ENCODE results near the gene CLIC5. TPM values are rescaled to one million over a fixed set of nuclear protein-coding genes. Genes with fewer than 3 reads are reported as not detected.

CLIC5 gene
- polyA plus RNA-seq, 3 donors = not detected

GRCh38 chr6:45911691-45912090 is 104.0 kb downstream of the CLIC5 start:
- H3K27me3 Mint-ChIP-seq (ENCODE audit: low read depth in 3 of 3) = no peaks in the 10 kb centered on the region
- H4K20me1 ChIP-seq (ENCODE audit: insufficient read depth, low read length) = no peaks in the 10 kb centered on the region
- H3K4me3 ChIP-seq (replicated peaks in 1 of 3; ENCODE audit: low read depth in 2 of 3, low read length in 3 of 3) = no peak overlapping the region
- no peak overlapping the region for H2AFZ ChIP-seq (ENCODE audit: insufficient read depth, low read depth, low read length, poor library complexity, severe bottlenecking)
- H3K4me1 ChIP-seq (ENCODE audit: control insufficient read depth in 1 of 2, insufficient read depth in 2 of 2, low read length in 2 of 2) = no peaks in the 10 kb centered on the region
- WGBS (ENCODE audit: insufficient coverage) = 94% methylated on average over 6 of the region's 7 CpGs
- H3K9me3 ChIP-seq (replicated peaks in 1 of 2; ENCODE audit: control insufficient read depth in 1 of 2, insufficient read depth in 1 of 2, low read length in 2 of 2) = no peaks in the 10 kb centered on the region
- no peaks in the 10 kb centered on the region for H3K36me3 Mint-ChIP-seq
- peaks cover 0 to 4% (median 0%) of the 10 kb centered on the region in 7 donors for H3K9me3 Mint-ChIP-seq
- H3K27ac ChIP-seq (ENCODE audit: low read depth in 1 of 2, low read length in 2 of 2) = no peak overlapping the region
- H3K36me3 ChIP-seq (replicated peaks in 1 of 2; ENCODE audit: control insufficient read depth in 1 of 2, insufficient read depth in 2 of 2, low read length in 2 of 2) = no peaks in the 10 kb centered on the region
- no peak overlapping the region for H3K4me3 Mint-ChIP-seq
- H3K27ac Mint-ChIP-seq = no peak overlapping the region
- TF ChIP-seq, protein P1, sequence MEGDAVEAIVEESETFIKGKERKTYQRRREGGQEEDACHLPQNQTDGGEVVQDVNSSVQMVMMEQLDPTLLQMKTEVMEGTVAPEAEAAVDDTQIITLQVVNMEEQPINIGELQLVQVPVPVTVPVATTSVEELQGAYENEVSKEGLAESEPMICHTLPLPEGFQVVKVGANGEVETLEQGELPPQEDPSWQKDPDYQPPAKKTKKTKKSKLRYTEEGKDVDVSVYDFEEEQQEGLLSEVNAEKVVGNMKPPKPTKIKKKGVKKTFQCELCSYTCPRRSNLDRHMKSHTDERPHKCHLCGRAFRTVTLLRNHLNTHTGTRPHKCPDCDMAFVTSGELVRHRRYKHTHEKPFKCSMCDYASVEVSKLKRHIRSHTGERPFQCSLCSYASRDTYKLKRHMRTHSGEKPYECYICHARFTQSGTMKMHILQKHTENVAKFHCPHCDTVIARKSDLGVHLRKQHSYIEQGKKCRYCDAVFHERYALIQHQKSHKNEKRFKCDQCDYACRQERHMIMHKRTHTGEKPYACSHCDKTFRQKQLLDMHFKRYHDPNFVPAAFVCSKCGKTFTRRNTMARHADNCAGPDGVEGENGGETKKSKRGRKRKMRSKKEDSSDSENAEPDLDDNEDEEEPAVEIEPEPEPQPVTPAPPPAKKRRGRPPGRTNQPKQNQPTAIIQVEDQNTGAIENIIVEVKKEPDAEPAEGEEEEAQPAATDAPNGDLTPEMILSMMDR (IDR thresholded peaks at IDR 0.05) = no peak
- DNase-seq = no peak
- H3K27me3 ChIP-seq (ENCODE audit: control insufficient read depth in 2 of 2, insufficient read depth in 2 of 2, low read length in 2 of 2) = no peaks in the 10 kb centered on the region
- intact Hi-C loops (cut with micrococcal nuclease) = no loop called here
- H3K4me2 ChIP-seq (replicated peaks; ENCODE audit: extremely low read depth, low read length, poor library complexity, severe bottlenecking) = no peak overlapping the region
- H3K9ac ChIP-seq (ENCODE audit: insufficient read depth, low read length, poor library complexity, severe bottlenecking) = no peak overlapping the region
- no peaks in the 10 kb centered on the region for H3K4me1 Mint-ChIP-seq
- H3K79me2 ChIP-seq (ENCODE audit: insufficient read depth, low read length) = no peaks in the 10 kb centered on the region

DNA sequence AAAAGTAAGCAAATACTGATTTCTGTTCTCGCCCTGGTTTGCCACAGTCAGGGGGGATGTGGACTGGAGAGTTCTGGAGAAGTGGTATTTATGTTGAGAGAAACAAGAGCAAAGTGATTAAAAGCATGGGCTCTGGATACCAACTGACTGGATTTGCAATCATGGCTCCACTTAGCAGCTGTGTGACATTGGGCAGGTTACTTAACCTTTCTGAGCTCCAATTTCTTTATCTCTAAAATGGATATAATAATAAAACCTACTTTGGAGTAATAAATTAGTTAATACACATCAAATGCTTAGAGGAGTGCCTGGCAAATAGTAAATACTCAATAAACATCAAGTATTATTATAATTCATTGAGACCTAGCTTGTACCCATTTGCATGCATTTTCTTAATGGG is 111.7 kb downstream of the CLIC5 start:
- H3K27me3 Mint-ChIP-seq (ENCODE audit: low read depth in 3 of 3) = peaks cover 0 to 2% (median 0%) of the 10 kb centered on the region in 3 donors
- no peak overlapping the region for H3K9ac ChIP-seq (ENCODE audit: insufficient read depth, low read length, poor library complexity, severe bottlenecking)
- no peak overlapping the region for H3K27ac Mint-ChIP-seq
- H2AFZ ChIP-seq (ENCODE audit: insufficient read depth, low read depth, low read length, poor library complexity, severe bottlenecking) = no peak overlapping the region
- H3K4me1 ChIP-seq (ENCODE audit: control insufficient read depth in 1 of 2, insufficient read depth in 2 of 2, low read length in 2 of 2) = no peaks in the 10 kb centered on the region
- H3K27me3 ChIP-seq (ENCODE audit: control insufficient read depth in 2 of 2, insufficient read depth in 2 of 2, low read length in 2 of 2) = no peaks in the 10 kb centered on the region
- H3K4me3 ChIP-seq (replicated peaks in 1 of 3; ENCODE audit: low read depth in 2 of 3, low read length in 3 of 3) = no peak overlapping the region
- H3K4me3 Mint-ChIP-seq = no peak overlapping the region
- intact Hi-C loops (cut with micrococcal nuclease) = no loop called here
- no peaks in the 10 kb centered on the region for H4K20me1 ChIP-seq (ENCODE audit: insufficient read depth, low read length)
- no peaks in the 10 kb centered on the region for H3K36me3 Mint-ChIP-seq
- peaks cover 0 to 10% (median 2%) of the 10 kb centered on the region in 7 donors for H3K9me3 Mint-ChIP-seq
- no peak overlapping the region for H3K4me2 ChIP-seq (replicated peaks; ENCODE audit: extremely low read depth, low read length, poor library complexity, severe bottlenecking)
- H3K9me3 ChIP-seq (replicated peaks in 1 of 2; ENCODE audit: control insufficient read depth in 1 of 2, insufficient read depth in 1 of 2, low read length in 2 of 2) = no peaks in the 10 kb centered on the region
- WGBS (ENCODE audit: insufficient coverage) = no CpG with 5 or more reads among the region's 1 CpG
- H3K4me1 Mint-ChIP-seq = no peaks in the 10 kb centered on the region
- H3K27ac ChIP-seq (ENCODE audit: low read depth in 1 of 2, low read length in 2 of 2) = no peak overlapping the region
- H3K79me2 ChIP-seq (ENCODE audit: insufficient read depth, low read length) = no peaks in the 10 kb centered on the region
- DNase-seq = no peak
- no peaks in the 10 kb centered on the region for H3K36me3 ChIP-seq (replicated peaks in 1 of 2; ENCODE audit: control insufficient read depth in 1 of 2, insufficient read depth in 2 of 2, low read length in 2 of 2)
- TF ChIP-seq, protein P1 (IDR thresholded peaks at IDR 0.05) = no peak

Measured in CD14-positive monocyte (primary cell).